HepG2 (cell line): ENCODE measurements around the gene MEI1. TPM values are rescaled to one million over a fixed set of nuclear protein-coding genes. Genes with fewer than 3 reads are reported as not detected.

ENCODE experiments used
- ATAC-seq: fragments of 200-7000 bp; cut with Tn5 transposase; 3 replicates; pipeline ENCODE4 v1.9.1; 2020; ENCODE audit warnings: mild to moderate bottlenecking, moderate library complexity
- BruUV-seq: library from RNA; stranded (reverse); fragments of 400-500 nt; replicated peaks from 2 replicates; lab custom pipeline; 2021; lab: Mats Ljungman, UMichigan
- CTCF ChIA-PET: fragments of 300-600 bp; formaldehyde crosslinking; extraction: SDS; loops from one replicate; lab custom pipeline; 2021; ENCODE audit warnings: low total read pairs, inconsistent platforms, low intra/inter-chr PET ratio; lab: Yijun Ruan, JAX
- POLR2A ChIA-PET: fragments of 350-600 bp; sonication (Branson Sonifier 250); formaldehyde crosslinking; loops from one replicate; lab custom pipeline; 2020; ENCODE audit warnings: antibody characterized with exemption, inconsistent platforms; lab: Yijun Ruan, JAX
- DNase-seq: peaks from one replicate; pipeline ENCODE4 v3.0.0-alpha.2; 2015; ENCODE audit warnings: low spot score
- FAIRE-seq: peaks from 3 replicates; lab custom pipeline; 2011; peaks lifted over from hg19 to GRCh38; lab: Jason Lieb, UNC
- H2AFZ ChIP-seq: one replicate; pipeline ENCODE4 v1.6.1; 2011; ENCODE audit warnings: low read length, inconsistent platforms
- H3K27ac ChIP-seq: fragments of 300-600 bp; 3 replicates; pipeline ENCODE4 v1.8.0; 2011; ENCODE audit warnings: mixed run types, mild to moderate bottlenecking, mixed read lengths, low read length, inconsistent platforms; ENCODE audit not compliant: insufficient read depth; ENCODE audit errors: extremely low read length
- H3K27me3 ChIP-seq, 2 experiments: fragments of 200-600 bp in 1 of 2; 2 replicates in 1 of 2; 3 replicates in 1 of 2; pipeline versions ENCODE4 v1.6.0 to v1.8.0; 2011; ENCODE audit warnings: low read length in 2 of 2, mild to moderate bottlenecking in 2 of 2, moderate library complexity in 2 of 2, inconsistent platforms in 1 of 2; ENCODE audit not compliant: insufficient read depth in 2 of 2, control insufficient read depth in 1 of 2
- H3K36me3 ChIP-seq, 2 experiments: fragments of 200-600 bp in 1 of 2; replicated peaks in 1 of 2; 2 replicates in 1 of 2; 3 replicates in 1 of 2; pipeline versions ENCODE4 v1.5.1 to v1.8.0; 2011; ENCODE audit warnings: low read length in 2 of 2, inconsistent platforms in 1 of 2; ENCODE audit not compliant: insufficient read depth in 2 of 2, control insufficient read depth in 1 of 2
- H3K4me1 ChIP-seq: 2 replicates; pipeline ENCODE4 v1.5.1; 2012; ENCODE audit warnings: low read length, inconsistent platforms; ENCODE audit not compliant: insufficient read depth
- H3K4me2 ChIP-seq: 2 replicates; pipeline ENCODE4 v1.6.0; 2011; ENCODE audit warnings: low read depth, low read length, inconsistent platforms
- H3K4me3 ChIP-seq, 3 experiments: fragments of 200-600 bp in 1 of 3; sonication (generic), shearing (Covaris generic) in 1 of 3; replicated peaks in 1 of 3; 2 replicates each; pipeline ENCODE4 v1.5.1; 2011 to 2016; ENCODE audit warnings: low read length in 3 of 3, inconsistent platforms in 2 of 3, low read depth in 2 of 3, mild to moderate bottlenecking in 2 of 3, control low read depth in 1 of 3, mixed read lengths in 1 of 3; ENCODE audit not compliant: insufficient read depth in 1 of 3
- H3K79me2 ChIP-seq: one replicate; pipeline ENCODE4 v1.6.1; 2011; ENCODE audit warnings: low read length, inconsistent platforms; ENCODE audit not compliant: insufficient read depth
- H3K9ac ChIP-seq: 2 replicates; pipeline ENCODE4 v1.6.0; 2011; ENCODE audit warnings: mild to moderate bottlenecking, low read depth, low read length, inconsistent platforms; ENCODE audit not compliant: insufficient read depth
- H3K9me3 ChIP-seq: 2 replicates; pipeline ENCODE4 v1.5.1; 2012; ENCODE audit warnings: mild to moderate bottlenecking, low read length
- H4K20me1 ChIP-seq: 2 replicates; pipeline ENCODE4 v1.6.0; 2011; ENCODE audit warnings: inconsistent platforms, mild to moderate bottlenecking, low read length, moderate library complexity; ENCODE audit not compliant: insufficient read depth
- MAZ ChIP-seq, 2 experiments: sonication (generic) in 1 of 2; formaldehyde crosslinking in 1 of 2; IDR thresholded peaks; 2 replicates each; pipeline versions ENCODE4 v1.5.0 to v1.6.1; 2012 to 2020; ENCODE audit warnings: low read depth in 2 of 2, mild to moderate bottlenecking in 2 of 2, borderline replicate concordance in 1 of 2, improper control_type of control experiment in 1 of 2, low read length in 1 of 2, missing genetic modification reagents in 1 of 2, moderate library complexity in 1 of 2
- TRIM24 ChIP-seq: sonication (generic); formaldehyde crosslinking; IDR thresholded peaks from 2 replicates; pipeline ENCODE4 v1.8.0; 2022; ENCODE audit warnings: mild to moderate bottlenecking, missing genetic modification reagents
- WGBS: methylation state at CpG from one replicate; pipeline ENCODE4 v1.1.6; 2017; ENCODE audit warnings: low lambda C conversion rate; 5-methylcytosine and 5-hydroxymethylcytosine counted together
- in situ Hi-C: cut with HindIII; loops from 2 replicates; pipeline ENCODE4 v1.10.0; 2017; ENCODE audit warnings: low pct_unique_long_range_greater_than_20kb; ENCODE audit not compliant: extremely low pct_ligation_motif_present
- intact Hi-C: fragments of 100-400 bp; cut with micrococcal nuclease; formaldehyde crosslinking; loops from one replicate; pipeline ENCODE4 v1.10.0; 2022; ENCODE audit not compliant: unreplicated experiment
- polyA plus RNA-seq, 8 experiments: library from polyadenylated mRNA; depleted of rRNA in 3 of 8; stranded (reverse) in 7 of 8; unstranded in 1 of 8; fragments of >200 nt; fragmentation: Illumina TruSeq in 4 of 8; extraction: Trizol in 4 of 8; gene quantifications; 2 replicates each; pipeline versions ENCODE4 v1.2.1 to v1.2.3, GENCODE V29; 2011 to 2016; ENCODE audit warnings: low read depth in 4 of 8, missing spikeins in 1 of 8, mixed read lengths in 1 of 8; ENCODE audit not compliant: insufficient read depth in 1 of 8
- total RNA-seq, 5 experiments: library from RNA; depleted of rRNA; stranded (reverse); fragments of >200 nt; fragmentation: Illumina TruSeq; extraction: Trizol; gene quantifications; 2 replicates each; pipeline ENCODE4 v1.2.3, GENCODE V29; 2016; ENCODE audit warnings: low read depth in 1 of 5
- TF ChIP-seq, protein P1 (sequence below): sonication (generic); formaldehyde crosslinking; IDR thresholded peaks from 2 replicates; pipeline ENCODE4 v1.4.0; 2020; ENCODE audit warnings: mild to moderate bottlenecking, missing genetic modification reagents
- TF ChIP-seq, protein P2 (sequence below): sonication (generic); formaldehyde crosslinking; IDR thresholded peaks from 2 replicates; pipeline ENCODE4 v1.4.0; 2020; ENCODE audit warnings: missing genetic modification reagents

Gene MEI1
- total and polyA plus RNA-seq, 2 of the 13 experiments (the other 11 are each of a cell fraction or from before 2014, with no cell fraction given), result 0.75 to 1.9 TPM

DNA sequence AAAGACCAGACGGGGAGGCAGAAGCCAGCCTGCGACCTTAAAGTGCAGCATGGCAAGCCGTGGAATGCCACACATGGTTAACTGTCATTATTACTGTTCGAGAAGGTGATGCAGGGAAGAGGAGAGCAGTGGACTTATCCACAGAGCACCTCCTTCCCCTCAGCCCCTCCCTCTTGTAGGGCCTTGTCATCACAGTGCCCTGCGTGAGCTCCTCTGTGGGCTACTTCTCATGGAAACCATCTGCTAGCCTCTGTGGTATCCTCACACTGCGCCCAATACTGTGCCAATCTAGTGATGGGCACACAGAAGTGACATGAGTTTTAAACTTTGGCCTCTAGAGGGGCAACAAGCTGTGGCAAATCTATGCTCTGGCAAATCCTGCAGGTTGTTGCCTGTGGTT, 83.0 kb downstream of the MEI1 start:
- H2AFZ ChIP-seq, result no peak overlapping the region
- intact Hi-C loops, result no loop called here
- BruUV-seq, result no TSS peak
- no peak overlapping the region for H3K4me2 ChIP-seq
- H4K20me1 ChIP-seq, result no peaks in the 10 kb centered on the region
- in situ Hi-C loops, result no loop called here
- no peak for FAIRE-seq
- H3K36me3 ChIP-seq, result no peaks in the 10 kb centered on the region
- TF ChIP-seq MAZ (IDR thresholded peaks at IDR 0.05; ENCODE audit: borderline replicate concordance, low read depth, low read length) (no peak), MAZ (CRISPR knock-in tag; IDR thresholded peaks at IDR 0.05; ENCODE audit: low read depth) (no peak), TRIM24 (CRISPR knock-in tag) (no peak)
- TF ChIP-seq, protein P1, sequence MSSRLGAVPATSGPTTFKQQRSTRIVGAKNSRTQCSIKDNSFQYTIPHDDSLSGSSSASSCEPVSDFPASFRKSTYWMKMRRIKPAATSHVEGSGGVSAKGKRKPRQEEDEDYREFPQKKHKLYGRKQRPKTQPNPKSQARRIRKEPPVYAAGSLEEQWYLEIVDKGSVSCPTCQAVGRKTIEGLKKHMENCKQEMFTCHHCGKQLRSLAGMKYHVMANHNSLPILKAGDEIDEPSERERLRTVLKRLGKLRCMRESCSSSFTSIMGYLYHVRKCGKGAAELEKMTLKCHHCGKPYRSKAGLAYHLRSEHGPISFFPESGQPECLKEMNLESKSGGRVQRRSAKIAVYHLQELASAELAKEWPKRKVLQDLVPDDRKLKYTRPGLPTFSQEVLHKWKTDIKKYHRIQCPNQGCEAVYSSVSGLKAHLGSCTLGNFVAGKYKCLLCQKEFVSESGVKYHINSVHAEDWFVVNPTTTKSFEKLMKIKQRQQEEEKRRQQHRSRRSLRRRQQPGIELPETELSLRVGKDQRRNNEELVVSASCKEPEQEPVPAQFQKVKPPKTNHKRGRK (CRISPR knock-in tag), result no peak
- TF ChIP-seq, protein P2, sequence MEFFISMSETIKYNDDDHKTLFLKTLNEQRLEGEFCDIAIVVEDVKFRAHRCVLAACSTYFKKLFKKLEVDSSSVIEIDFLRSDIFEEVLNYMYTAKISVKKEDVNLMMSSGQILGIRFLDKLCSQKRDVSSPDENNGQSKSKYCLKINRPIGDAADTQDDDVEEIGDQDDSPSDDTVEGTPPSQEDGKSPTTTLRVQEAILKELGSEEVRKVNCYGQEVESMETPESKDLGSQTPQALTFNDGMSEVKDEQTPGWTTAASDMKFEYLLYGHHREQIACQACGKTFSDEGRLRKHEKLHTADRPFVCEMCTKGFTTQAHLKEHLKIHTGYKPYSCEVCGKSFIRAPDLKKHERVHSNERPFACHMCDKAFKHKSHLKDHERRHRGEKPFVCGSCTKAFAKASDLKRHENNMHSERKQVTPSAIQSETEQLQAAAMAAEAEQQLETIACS, result no peak
- no peaks in the 10 kb centered on the region for H3K79me2 ChIP-seq
- no peak overlapping the region for H3K9ac ChIP-seq
- CTCF ChIA-PET, result no interaction called here
- DNase-seq, result no peak
- H3K9me3 ChIP-seq, result no peaks in the 10 kb centered on the region
- H3K27ac ChIP-seq, result no peak overlapping the region
- H3K27me3 ChIP-seq, result peaks cover 0 to 4% of the 10 kb centered on the region in 2 experiments; a peak in 3 of 5 replicates
- POLR2A ChIA-PET, result interaction anchor here (2.8 kb wide), 1 partner anchor 18 kb away, joined by 31 read pairs; the partner anchor contains the start of gene CCDC134
- WGBS, result 35% methylated on average over 5 of the region's 6 CpGs
- no peak overlapping the region for H3K4me3 ChIP-seq
- ATAC-seq, result no peak
- H3K4me1 ChIP-seq, result 0 out of 2 replicates have a peak, but pooled peaks cover 7% of the 10 kb centered on the region
